Measurements from ENCODE around the gene EFNA5. TPM values are rescaled to one million over a fixed set of nuclear protein-coding genes. Genes with fewer than 3 reads are reported as not detected.

Gene EFNA5
- polyA plus RNA-seq, 4 donors = 0.54 to 3.5 (median 1.7) TPM; not detected in 1

- 96% methylated on average over 12 of the region's 12 CpGs for WGBS, 3 donors
- no peaks in the 10 kb centered on the region for H3K36me3 ChIP-seq (ENCODE audit: control insufficient read depth in 3 of 3, insufficient read depth in 2 of 3, low read depth in 1 of 3, low read length in 3 of 3)
- FAIRE-seq = no peak
These were observed 59.9 kb downstream of the EFNA5 start for GRCh38 chr5:107610798-107611197.

GRCh38 chr5:107607671-107608345 lies 62.9 kb downstream of the EFNA5 start:
- no peak overlapping the region for H3K4me3 ChIP-seq (ENCODE audit: low read depth in 1 of 3, low read length in 3 of 3)
- H3K27ac ChIP-seq (ENCODE audit: low read depth in 1 of 3, low read length in 2 of 3) = no peak overlapping the region
- 69 to 76% (median 73%) methylated on average over 9 of the region's 9 CpGs for WGBS, 3 donors
- H3K9me3 ChIP-seq (ENCODE audit: control insufficient read depth in 2 of 2, insufficient read depth in 1 of 2, low read depth in 1 of 2, low read length in 1 of 2) = no peaks in the 10 kb centered on the region
- H3K27me3 ChIP-seq (ENCODE audit: control insufficient read depth in 3 of 3, insufficient read depth in 3 of 3, low read length in 3 of 3) = no peaks in the 10 kb centered on the region
- FAIRE-seq = no peak
- H3K36me3 ChIP-seq (ENCODE audit: control insufficient read depth in 3 of 3, insufficient read depth in 2 of 3, low read depth in 1 of 3, low read length in 3 of 3) = no peaks in the 10 kb centered on the region
- peaks cover 0 to 3% (median 0%) of the 10 kb centered on the region in 3 donors for H3K4me1 ChIP-seq (ENCODE audit: control insufficient read depth in 3 of 3, insufficient read depth in 2 of 3, low read depth in 1 of 3, low read length in 2 of 3)
- DNase-seq = no peak

More at GRCh38 chr5:107610798-107611197, 59.9 kb downstream of the EFNA5 start:
- Histone ChIP-seq H3K4me1 (ENCODE audit: control insufficient read depth in 3 of 3, insufficient read depth in 2 of 3, low read depth in 1 of 3, low read length in 2 of 3) (peaks cover 0 to 3% (median 0%) of the 10 kb centered on the region in 3 donors), H3K27ac (ENCODE audit: low read depth in 1 of 3, low read length in 2 of 3) (no peak overlapping the region), H3K27me3 (ENCODE audit: control insufficient read depth in 3 of 3, insufficient read depth in 3 of 3, low read length in 3 of 3) (no peaks in the 10 kb centered on the region), H3K9me3 (ENCODE audit: control insufficient read depth in 2 of 2, insufficient read depth in 1 of 2, low read depth in 1 of 2, low read length in 1 of 2) (no peaks in the 10 kb centered on the region), H3K4me3 (ENCODE audit: low read depth in 1 of 3, low read length in 3 of 3) (no peak overlapping the region)
- DNase-seq = no peak

GRCh38 chr5:107607196-107607595 lies 63.5 kb downstream of the EFNA5 start:
- 77 to 87% (median 79%) methylated on average over 6 of the region's 6 CpGs for WGBS, 3 donors
- Histone ChIP-seq H3K27me3 (ENCODE audit: control insufficient read depth in 3 of 3, insufficient read depth in 3 of 3, low read length in 3 of 3) (no peaks in the 10 kb centered on the region), H3K27ac (ENCODE audit: low read depth in 1 of 3, low read length in 2 of 3) (no peak overlapping the region), H3K4me3 (ENCODE audit: low read depth in 1 of 3, low read length in 3 of 3) (no peak overlapping the region), H3K36me3 (ENCODE audit: control insufficient read depth in 3 of 3, insufficient read depth in 2 of 3, low read depth in 1 of 3, low read length in 3 of 3) (no peaks in the 10 kb centered on the region), H3K9me3 (ENCODE audit: control insufficient read depth in 2 of 2, insufficient read depth in 1 of 2, low read depth in 1 of 2, low read length in 1 of 2) (no peaks in the 10 kb centered on the region), H3K4me1 (ENCODE audit: control insufficient read depth in 3 of 3, insufficient read depth in 2 of 3, low read depth in 1 of 3, low read length in 2 of 3) (peaks cover 0 to 3% (median 0%) of the 10 kb centered on the region in 3 donors)
- DNase-seq (no peak), FAIRE-seq (no peak)

GRCh38 chr5:107605596-107606125 lies 65.1 kb downstream of the EFNA5 start:
- 59 to 72% (median 60%) methylated on average over 2 of the region's 2 CpGs for WGBS, 3 donors
- H3K27me3 ChIP-seq (ENCODE audit: control insufficient read depth in 3 of 3, insufficient read depth in 3 of 3, low read length in 3 of 3) = no peaks in the 10 kb centered on the region
- H3K27ac ChIP-seq (ENCODE audit: low read depth in 1 of 3, low read length in 2 of 3) = no peak overlapping the region
- FAIRE-seq (no peak), DNase-seq (no peak)
- H3K9me3 ChIP-seq (ENCODE audit: control insufficient read depth in 2 of 2, insufficient read depth in 1 of 2, low read depth in 1 of 2, low read length in 1 of 2) = no peaks in the 10 kb centered on the region
- H3K4me3 ChIP-seq (ENCODE audit: low read depth in 1 of 3, low read length in 3 of 3) = no peak overlapping the region
- no peaks in the 10 kb centered on the region for H3K36me3 ChIP-seq (ENCODE audit: control insufficient read depth in 3 of 3, insufficient read depth in 2 of 3, low read depth in 1 of 3, low read length in 3 of 3)
- H3K4me1 ChIP-seq (ENCODE audit: control insufficient read depth in 3 of 3, insufficient read depth in 2 of 3, low read depth in 1 of 3, low read length in 2 of 3) = peaks cover 0 to 3% (median 0%) of the 10 kb centered on the region in 3 donors

- no peaks in the 10 kb centered on the region for H3K27me3 ChIP-seq (ENCODE audit: control insufficient read depth in 3 of 3, insufficient read depth in 3 of 3, low read length in 3 of 3)
- peaks cover 0 to 3% (median 0%) of the 10 kb centered on the region in 3 donors for H3K4me1 ChIP-seq (ENCODE audit: control insufficient read depth in 3 of 3, insufficient read depth in 2 of 3, low read depth in 1 of 3, low read length in 2 of 3)
- H3K27ac ChIP-seq (ENCODE audit: low read depth in 1 of 3, low read length in 2 of 3) = no peak overlapping the region
- no peak for FAIRE-seq
- no peak overlapping the region for H3K4me3 ChIP-seq (ENCODE audit: low read depth in 1 of 3, low read length in 3 of 3)
- 50 to 82% (median 70%) methylated on average over 3 of the region's 3 CpGs for WGBS, 3 donors
- no peaks in the 10 kb centered on the region for H3K36me3 ChIP-seq (ENCODE audit: control insufficient read depth in 3 of 3, insufficient read depth in 2 of 3, low read depth in 1 of 3, low read length in 3 of 3)
- DNase-seq = no peak
- no peaks in the 10 kb centered on the region for H3K9me3 ChIP-seq (ENCODE audit: control insufficient read depth in 2 of 2, insufficient read depth in 1 of 2, low read depth in 1 of 2, low read length in 1 of 2)
These were observed 65.7 kb downstream of the EFNA5 start for GRCh38 chr5:107604990-107605389.

- Histone ChIP-seq H3K4me3 (ENCODE audit: low read depth in 1 of 3, low read length in 3 of 3) (peak overlapping the region in 1 of 3 donors; percentile 5), H3K9me3 (ENCODE audit: control insufficient read depth in 2 of 2, insufficient read depth in 1 of 2, low read depth in 1 of 2, low read length in 1 of 2) (no peaks in the 10 kb centered on the region), H3K27me3 (ENCODE audit: control insufficient read depth in 3 of 3, insufficient read depth in 3 of 3, low read length in 3 of 3) (no peaks in the 10 kb centered on the region), H3K27ac (ENCODE audit: low read depth in 1 of 3, low read length in 2 of 3) (no peak overlapping the region), H3K36me3 (ENCODE audit: control insufficient read depth in 3 of 3, insufficient read depth in 2 of 3, low read depth in 1 of 3, low read length in 3 of 3) (no peaks in the 10 kb centered on the region), H3K4me1 (ENCODE audit: control insufficient read depth in 3 of 3, insufficient read depth in 2 of 3, low read depth in 1 of 3, low read length in 2 of 3) (peaks cover 0 to 3% (median 0%) of the 10 kb centered on the region in 3 donors)
- DNase-seq (no peak), FAIRE-seq (no peak)
- 88 to 93% (median 92%) methylated on average over 10 of the region's 10 CpGs for WGBS, 3 donors
These were observed 66.4 kb downstream of the EFNA5 start for GRCh38 chr5:107604146-107604910.

GRCh38 chr5:107603349-107603748 lies 67.4 kb downstream of the EFNA5 start:
- FAIRE-seq (no peak), DNase-seq (no peak)
- Histone ChIP-seq H3K4me1 (ENCODE audit: control insufficient read depth in 3 of 3, insufficient read depth in 2 of 3, low read depth in 1 of 3, low read length in 2 of 3) (peaks cover 0 to 3% (median 0%) of the 10 kb centered on the region in 3 donors), H3K9me3 (ENCODE audit: control insufficient read depth in 2 of 2, insufficient read depth in 1 of 2, low read depth in 1 of 2, low read length in 1 of 2) (no peaks in the 10 kb centered on the region), H3K27ac (ENCODE audit: low read depth in 1 of 3, low read length in 2 of 3) (no peak overlapping the region), H3K36me3 (ENCODE audit: control insufficient read depth in 3 of 3, insufficient read depth in 2 of 3, low read depth in 1 of 3, low read length in 3 of 3) (no peaks in the 10 kb centered on the region), H3K27me3 (ENCODE audit: control insufficient read depth in 3 of 3, insufficient read depth in 3 of 3, low read length in 3 of 3) (no peaks in the 10 kb centered on the region), H3K4me3 (ENCODE audit: low read depth in 1 of 3, low read length in 3 of 3) (no peak overlapping the region)
- WGBS, 3 donors = 85 to 91% (median 86%) methylated on average over 6 of the region's 6 CpGs

- 83 to 93% (median 92%) methylated on average over 5 of the region's 5 CpGs for WGBS, 3 donors
- Histone ChIP-seq H3K9me3 (ENCODE audit: control insufficient read depth in 2 of 2, insufficient read depth in 1 of 2, low read depth in 1 of 2, low read length in 1 of 2) (no peaks in the 10 kb centered on the region), H3K27ac (ENCODE audit: low read depth in 1 of 3, low read length in 2 of 3) (no peak overlapping the region), H3K4me1 (ENCODE audit: control insufficient read depth in 3 of 3, insufficient read depth in 2 of 3, low read depth in 1 of 3, low read length in 2 of 3) (peaks cover 0 to 3% (median 0%) of the 10 kb centered on the region in 3 donors), H3K4me3 (ENCODE audit: low read depth in 1 of 3, low read length in 3 of 3) (no peak overlapping the region), H3K27me3 (ENCODE audit: control insufficient read depth in 3 of 3, insufficient read depth in 3 of 3, low read length in 3 of 3) (no peaks in the 10 kb centered on the region), H3K36me3 (ENCODE audit: control insufficient read depth in 3 of 3, insufficient read depth in 2 of 3, low read depth in 1 of 3, low read length in 3 of 3) (no peaks in the 10 kb centered on the region)
- DNase-seq (no peak), FAIRE-seq (no peak)
These were observed 67.8 kb downstream of the EFNA5 start for GRCh38 chr5:107602896-107603295.
